Keratinocyte (primary cell): Measurements from ENCODE around the gene C1S. TPM values are rescaled to one million over a fixed set of nuclear protein-coding genes. Genes with fewer than 3 reads are reported as not detected.

ENCODE experiments used
- DNase-seq: peaks from one replicate; pipeline ENCODE4 v3.0.0-alpha.2; 2011; ENCODE audit warnings: low read depth, missing footprints, low spot score
- FAIRE-seq: peaks from 2 replicates; lab custom pipeline; 2011; peaks lifted over from hg19 to GRCh38; lab: Jason Lieb, UNC
- H2AFZ ChIP-seq: 2 replicates; pipeline ENCODE4 v1.6.0; 2012; ENCODE audit warnings: low read length, control low read depth, inconsistent platforms; ENCODE audit not compliant: control insufficient read depth
- H3K27ac ChIP-seq: 2 replicates; pipeline ENCODE4 v1.5.1; 2011; ENCODE audit warnings: low read length; ENCODE audit not compliant: control insufficient read depth, insufficient read depth
- H3K27me3 ChIP-seq: 3 replicates; pipeline ENCODE4 v1.6.0; 2011; ENCODE audit warnings: low read length; ENCODE audit not compliant: control insufficient read depth, insufficient read depth; ENCODE audit errors: extremely low read depth
- H3K36me3 ChIP-seq, 2 experiments: 2 replicates in 1 of 2; 3 replicates in 1 of 2; pipeline ENCODE4 v1.5.1; 2011; ENCODE audit warnings: low read length in 2 of 2, mild to moderate bottlenecking in 1 of 2; ENCODE audit not compliant: control insufficient read depth in 2 of 2, insufficient read depth in 2 of 2; ENCODE audit errors: extremely low read depth in 1 of 2
- H3K4me1 ChIP-seq: 3 replicates; pipeline ENCODE4 v1.5.1; 2011; ENCODE audit warnings: low read length; ENCODE audit not compliant: control insufficient read depth, insufficient read depth; ENCODE audit errors: extremely low read depth
- H3K4me2 ChIP-seq: 3 replicates; pipeline ENCODE4 v1.6.0; 2011; ENCODE audit warnings: low read depth, low read length; ENCODE audit not compliant: control insufficient read depth, insufficient read depth; ENCODE audit errors: extremely low read depth
- H3K4me3 ChIP-seq, 3 experiments: fragments of 200-600 bp in 1 of 3; sonication (generic) in 1 of 3; 2 replicates in 2 of 3; 3 replicates in 1 of 3; pipeline ENCODE4 v1.5.1; 2011 to 2016; ENCODE audit warnings: low read length in 3 of 3, mild to moderate bottlenecking in 3 of 3, control low read depth in 2 of 3, inconsistent platforms in 1 of 3, low read depth in 1 of 3, mixed read lengths in 1 of 3, mixed run types in 1 of 3, moderate library complexity in 1 of 3; ENCODE audit not compliant: control insufficient read depth in 2 of 3, insufficient read depth in 2 of 3; ENCODE audit errors: extremely low read depth in 1 of 3
- H3K79me2 ChIP-seq: 2 replicates; pipeline ENCODE4 v1.6.0; 2012; ENCODE audit warnings: low read length; ENCODE audit not compliant: control insufficient read depth, insufficient read depth
- H3K9ac ChIP-seq: 3 replicates; pipeline ENCODE4 v1.6.0; 2011; ENCODE audit warnings: low read length; ENCODE audit not compliant: control insufficient read depth, insufficient read depth; ENCODE audit errors: extremely low read depth
- H3K9me1 ChIP-seq: 3 replicates; pipeline ENCODE4 v1.6.0; 2011; ENCODE audit warnings: low read length; ENCODE audit not compliant: control insufficient read depth, insufficient read depth; ENCODE audit errors: extremely low read depth
- H3K9me3 ChIP-seq: 2 replicates; pipeline ENCODE4 v1.5.1; 2012; ENCODE audit warnings: low read depth, low read length; ENCODE audit not compliant: control insufficient read depth
- H4K20me1 ChIP-seq: 3 replicates; pipeline ENCODE4 v1.6.0; 2011; ENCODE audit warnings: low read length; ENCODE audit not compliant: control insufficient read depth, insufficient read depth; ENCODE audit errors: extremely low read depth
- EZH2 ChIP-seq: IDR thresholded peaks from one replicate; pipeline ENCODE4 v1.6.1; 2012; ENCODE audit warnings: inconsistent platforms, mild to moderate bottlenecking, low read length, moderate library complexity
- dilution Hi-C: fragments of 300-500 bp; cut with MboI; formaldehyde crosslinking; loops from one replicate; pipeline ENCODE4 v1.7.0; 2020; ENCODE audit warnings: low sequenced_read_pairs; ENCODE audit not compliant: extremely low pct_ligation_motif_present
- polyA plus RNA-seq, 5 experiments: library from polyadenylated mRNA; depleted of rRNA in 3 of 5; stranded (reverse) in 3 of 5; stranded (forward) in 1 of 5; unstranded in 1 of 5; fragments of >200 nt; gene quantifications; 1 replicate in 1 of 5; 2 replicates in 3 of 5; 3 replicates in 1 of 5; pipeline versions ENCODE4 v1.2.1 to v1.2.3, GENCODE V29; 2011 to 2012; ENCODE audit warnings: missing spikeins in 2 of 5, low read depth in 1 of 5, low replicate concordance in 1 of 5
- TF ChIP-seq, protein P1 (sequence below), 3 experiments: IDR thresholded peaks in 1 of 3; conservative IDR thresholded peaks in 1 of 3; optimal IDR thresholded peaks in 1 of 3; 2 replicates in 2 of 3; 3 replicates in 1 of 3; pipeline versions ENCODE3 to v1.5.1; 2011; ENCODE audit warnings: low read length in 3 of 3, mild to moderate bottlenecking in 3 of 3, moderate library complexity in 2 of 3, control low read depth in 1 of 3, inconsistent platforms in 1 of 3; ENCODE audit not compliant: insufficient read depth in 2 of 3; ENCODE audit errors: extremely low read depth in 1 of 3

The C1S gene
- polyA plus RNA-seq, 1 donor (not counting 4 experiments of a cell fraction or from before 2014, with no cell fraction given): 2.6 TPM

DNA sequence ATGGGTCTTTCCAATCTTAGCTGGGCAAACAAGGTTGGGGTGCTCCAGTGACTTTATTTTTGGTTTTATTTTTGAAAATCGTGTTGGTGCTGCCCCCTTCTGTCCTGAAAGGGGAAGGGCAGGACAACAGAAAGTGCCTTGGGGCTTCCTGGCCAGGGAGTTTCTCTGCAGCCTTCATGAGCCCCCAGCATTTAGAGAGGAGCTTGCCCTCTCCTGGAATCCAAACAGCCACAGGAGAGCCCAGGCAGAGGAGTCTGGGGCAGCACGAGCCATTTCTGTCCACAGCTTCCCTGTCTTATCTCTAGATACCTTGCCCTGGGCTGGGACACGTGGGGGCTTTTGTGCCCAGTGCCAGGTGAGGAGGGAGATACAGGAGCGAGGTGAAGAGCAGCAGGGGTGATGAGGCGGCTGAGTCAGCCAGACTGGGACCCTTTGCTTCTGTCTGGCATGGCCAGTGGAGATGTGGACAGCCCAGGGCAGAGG is 52.9 kb downstream of the C1S start:
- no peaks in the 10 kb centered on the region for H3K27me3 ChIP-seq
- no peaks in the 10 kb centered on the region for H3K9me3 ChIP-seq
- peaks cover 6% of the 10 kb centered on the region for H3K4me1 ChIP-seq
- H3K4me2 ChIP-seq: no peak overlapping the region
- no peak overlapping the region for H3K4me3 ChIP-seq
- H2AFZ ChIP-seq: no peak overlapping the region
- H3K36me3 ChIP-seq: peaks cover 24 to 26% of the 10 kb centered on the region in 2 experiments
- no peak for DNase-seq
- TF ChIP-seq, protein P1, sequence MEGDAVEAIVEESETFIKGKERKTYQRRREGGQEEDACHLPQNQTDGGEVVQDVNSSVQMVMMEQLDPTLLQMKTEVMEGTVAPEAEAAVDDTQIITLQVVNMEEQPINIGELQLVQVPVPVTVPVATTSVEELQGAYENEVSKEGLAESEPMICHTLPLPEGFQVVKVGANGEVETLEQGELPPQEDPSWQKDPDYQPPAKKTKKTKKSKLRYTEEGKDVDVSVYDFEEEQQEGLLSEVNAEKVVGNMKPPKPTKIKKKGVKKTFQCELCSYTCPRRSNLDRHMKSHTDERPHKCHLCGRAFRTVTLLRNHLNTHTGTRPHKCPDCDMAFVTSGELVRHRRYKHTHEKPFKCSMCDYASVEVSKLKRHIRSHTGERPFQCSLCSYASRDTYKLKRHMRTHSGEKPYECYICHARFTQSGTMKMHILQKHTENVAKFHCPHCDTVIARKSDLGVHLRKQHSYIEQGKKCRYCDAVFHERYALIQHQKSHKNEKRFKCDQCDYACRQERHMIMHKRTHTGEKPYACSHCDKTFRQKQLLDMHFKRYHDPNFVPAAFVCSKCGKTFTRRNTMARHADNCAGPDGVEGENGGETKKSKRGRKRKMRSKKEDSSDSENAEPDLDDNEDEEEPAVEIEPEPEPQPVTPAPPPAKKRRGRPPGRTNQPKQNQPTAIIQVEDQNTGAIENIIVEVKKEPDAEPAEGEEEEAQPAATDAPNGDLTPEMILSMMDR (optimal IDR thresholded peaks at IDR 0.05 in 1 of 3, IDR thresholded peaks at IDR 0.05 in 1 of 3, conservative IDR thresholded peaks at IDR 0.05 in 1 of 3; ENCODE audit: extremely low read depth in 1 of 3, insufficient read depth in 2 of 3, low read length in 3 of 3): peak; percentile 64 to 81 (median 80)
- TF ChIP-seq EZH2: no peak
- FAIRE-seq: no peak
- H3K9me1 ChIP-seq: no peaks in the 10 kb centered on the region
- H3K9ac ChIP-seq: no peak overlapping the region
- H3K27ac ChIP-seq: no peak overlapping the region
- H4K20me1 ChIP-seq: no peaks in the 10 kb centered on the region
- dilution Hi-C loops: no loop called here
- H3K79me2 ChIP-seq: peaks cover 20% of the 10 kb centered on the region

DNA sequence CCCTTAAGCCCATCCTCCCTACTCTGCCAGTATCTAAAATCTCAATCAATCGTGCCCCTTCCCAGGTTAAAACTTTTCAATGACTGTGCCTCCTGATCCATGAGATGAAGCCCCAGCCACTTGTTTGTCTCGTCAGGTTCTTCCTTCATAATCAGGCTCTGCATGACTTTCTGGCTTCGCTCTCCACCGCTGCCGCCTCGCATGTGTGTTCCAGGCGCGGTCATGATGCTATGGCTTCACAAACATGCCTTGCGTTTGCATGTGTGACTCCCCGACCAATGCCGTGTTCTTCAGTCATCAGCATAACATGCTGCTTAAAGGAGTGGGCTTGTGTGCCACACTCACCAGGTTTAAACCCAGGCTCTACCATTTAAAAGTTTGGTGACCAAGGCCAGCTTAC is 53.5 kb downstream of the C1S start:
- TF ChIP-seq, protein P1 (optimal IDR thresholded peaks at IDR 0.05 in 1 of 3, IDR thresholded peaks at IDR 0.05 in 1 of 3, conservative IDR thresholded peaks at IDR 0.05 in 1 of 3; ENCODE audit: extremely low read depth in 1 of 3, insufficient read depth in 2 of 3, low read length in 3 of 3): no peak
- TF ChIP-seq EZH2: no peak
- Histone ChIP-seq H3K27ac (no peak overlapping the region), H3K9me1 (no peaks in the 10 kb centered on the region), H3K9me3 (no peaks in the 10 kb centered on the region), H2AFZ (no peak overlapping the region), H3K36me3 (peaks cover 26 to 29% of the 10 kb centered on the region in 2 experiments), H3K4me3 (no peak overlapping the region), H3K9ac (no peak overlapping the region), H4K20me1 (no peaks in the 10 kb centered on the region), H3K4me2 (no peak overlapping the region), H3K4me1 (peaks cover 6% of the 10 kb centered on the region), H3K27me3 (no peaks in the 10 kb centered on the region), H3K79me2 (peaks cover 17% of the 10 kb centered on the region)
- FAIRE-seq: no peak
- dilution Hi-C loops: no loop called here
- no peak for DNase-seq
